OCI-LY3 (cell line): ENCODE results near the gene TNS3.

ENCODE experiments used
- CTCF ChIP-seq: fragments of 200-600, 300-600 bp; sonication (generic); IDR thresholded peaks from 2 replicates; pipeline ENCODE4 v1.5.1; 2014; ENCODE audit warnings: antibody characterized with exemption, low read length, low read depth
- EZH2phosphoT487 ChIP-seq: fragments of 200-600 bp; shearing (Covaris generic); IDR thresholded peaks from 2 replicates; pipeline ENCODE4 v1.6.1; 2018; ENCODE audit warnings: antibody characterized with exemption, mixed run types, low read depth

- TF ChIP-seq CTCF (no peak), EZH2phosphoT487 (no peak)
Observed at GRCh38 chr7:47525066-47525623, 56.8 kb downstream of the TNS3 start.
